HEK293 (cell line): ENCODE measurements around the gene MITF.

Source experiments
- MYNN ChIP-seq: fragments of 450-650 bp; formaldehyde crosslinking; IDR thresholded peaks from 2 replicates; pipeline ENCODE4 v1.5.1; 2016; ENCODE audit warnings: missing biosample characterization, missing genetic modification characterization, borderline replicate concordance
- ZFP37 ChIP-seq: fragments of 450-650 bp; formaldehyde crosslinking; IDR thresholded peaks from 2 replicates; pipeline ENCODE4 v1.5.1; 2016; ENCODE audit warnings: missing biosample characterization, missing genetic modification characterization
- ZNF544 ChIP-seq: fragments of 450-650 bp; formaldehyde crosslinking; IDR thresholded peaks from 2 replicates; pipeline ENCODE4 v1.5.0; 2017; ENCODE audit warnings: missing biosample characterization, missing genetic modification characterization
- TF ChIP-seq, protein P1 (sequence below): sonication (generic); formaldehyde crosslinking; IDR thresholded peaks from 2 replicates; pipeline ENCODE4 v1.8.1; 2022; ENCODE audit warnings: mild to moderate bottlenecking, moderate library complexity, missing genetic modification reagents
- TF ChIP-seq, protein P2 (sequence below): fragments of 450-650 bp; formaldehyde crosslinking; IDR thresholded peaks from 2 replicates; pipeline ENCODE4 v1.5.1; 2016; ENCODE audit warnings: missing biosample characterization, missing genetic modification characterization
- TF ChIP-seq, protein P3 (sequence below): fragments of 450-650 bp; formaldehyde crosslinking; IDR thresholded peaks from 2 replicates; pipeline ENCODE4 v1.5.1; 2016; ENCODE audit warnings: missing biosample characterization, missing genetic modification characterization
- TF ChIP-seq, protein P4 (sequence below): fragments of 450-650 bp; formaldehyde crosslinking; IDR thresholded peaks from 2 replicates; pipeline ENCODE4 v1.5.1; 2016; ENCODE audit warnings: missing biosample characterization, missing genetic modification characterization, low read depth

DNA sequence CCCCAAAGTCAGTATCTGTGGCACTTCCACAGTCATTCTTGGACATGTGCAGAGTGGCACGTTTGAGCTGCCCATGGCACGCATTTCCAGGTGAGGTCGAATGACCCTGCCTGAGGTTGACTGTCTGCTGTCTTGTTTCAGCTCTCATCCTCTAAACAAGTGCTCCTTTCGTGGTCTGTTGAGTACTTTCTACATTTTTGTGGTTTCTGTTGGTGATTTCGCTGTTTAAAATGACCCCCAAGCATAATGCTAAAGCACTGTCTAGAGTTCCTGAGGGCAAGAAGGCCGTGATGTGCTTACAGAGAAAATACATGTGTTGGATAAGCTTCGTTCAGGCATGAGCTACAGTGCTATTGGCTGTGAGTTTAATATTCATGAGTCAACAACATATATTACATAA, 220.3 kb downstream of the MITF start:
- TF ChIP-seq MYNN (tag by site-specific recombination) (no peak), ZNF544 (tag by site-specific recombination) (no peak), ZFP37 (no peak)
- TF ChIP-seq, protein P1, sequence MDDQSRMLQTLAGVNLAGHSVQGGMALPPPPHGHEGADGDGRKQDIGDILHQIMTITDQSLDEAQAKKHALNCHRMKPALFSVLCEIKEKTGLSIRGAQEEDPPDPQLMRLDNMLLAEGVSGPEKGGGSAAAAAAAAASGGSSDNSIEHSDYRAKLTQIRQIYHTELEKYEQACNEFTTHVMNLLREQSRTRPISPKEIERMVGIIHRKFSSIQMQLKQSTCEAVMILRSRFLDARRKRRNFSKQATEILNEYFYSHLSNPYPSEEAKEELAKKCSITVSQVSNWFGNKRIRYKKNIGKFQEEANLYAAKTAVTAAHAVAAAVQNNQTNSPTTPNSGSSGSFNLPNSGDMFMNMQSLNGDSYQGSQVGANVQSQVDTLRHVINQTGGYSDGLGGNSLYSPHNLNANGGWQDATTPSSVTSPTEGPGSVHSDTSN (CRISPR knock-in tag) = no peak
- TF ChIP-seq, protein P2, sequence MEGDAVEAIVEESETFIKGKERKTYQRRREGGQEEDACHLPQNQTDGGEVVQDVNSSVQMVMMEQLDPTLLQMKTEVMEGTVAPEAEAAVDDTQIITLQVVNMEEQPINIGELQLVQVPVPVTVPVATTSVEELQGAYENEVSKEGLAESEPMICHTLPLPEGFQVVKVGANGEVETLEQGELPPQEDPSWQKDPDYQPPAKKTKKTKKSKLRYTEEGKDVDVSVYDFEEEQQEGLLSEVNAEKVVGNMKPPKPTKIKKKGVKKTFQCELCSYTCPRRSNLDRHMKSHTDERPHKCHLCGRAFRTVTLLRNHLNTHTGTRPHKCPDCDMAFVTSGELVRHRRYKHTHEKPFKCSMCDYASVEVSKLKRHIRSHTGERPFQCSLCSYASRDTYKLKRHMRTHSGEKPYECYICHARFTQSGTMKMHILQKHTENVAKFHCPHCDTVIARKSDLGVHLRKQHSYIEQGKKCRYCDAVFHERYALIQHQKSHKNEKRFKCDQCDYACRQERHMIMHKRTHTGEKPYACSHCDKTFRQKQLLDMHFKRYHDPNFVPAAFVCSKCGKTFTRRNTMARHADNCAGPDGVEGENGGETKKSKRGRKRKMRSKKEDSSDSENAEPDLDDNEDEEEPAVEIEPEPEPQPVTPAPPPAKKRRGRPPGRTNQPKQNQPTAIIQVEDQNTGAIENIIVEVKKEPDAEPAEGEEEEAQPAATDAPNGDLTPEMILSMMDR (tag by site-specific recombination) = no peak
- TF ChIP-seq, protein P3, sequence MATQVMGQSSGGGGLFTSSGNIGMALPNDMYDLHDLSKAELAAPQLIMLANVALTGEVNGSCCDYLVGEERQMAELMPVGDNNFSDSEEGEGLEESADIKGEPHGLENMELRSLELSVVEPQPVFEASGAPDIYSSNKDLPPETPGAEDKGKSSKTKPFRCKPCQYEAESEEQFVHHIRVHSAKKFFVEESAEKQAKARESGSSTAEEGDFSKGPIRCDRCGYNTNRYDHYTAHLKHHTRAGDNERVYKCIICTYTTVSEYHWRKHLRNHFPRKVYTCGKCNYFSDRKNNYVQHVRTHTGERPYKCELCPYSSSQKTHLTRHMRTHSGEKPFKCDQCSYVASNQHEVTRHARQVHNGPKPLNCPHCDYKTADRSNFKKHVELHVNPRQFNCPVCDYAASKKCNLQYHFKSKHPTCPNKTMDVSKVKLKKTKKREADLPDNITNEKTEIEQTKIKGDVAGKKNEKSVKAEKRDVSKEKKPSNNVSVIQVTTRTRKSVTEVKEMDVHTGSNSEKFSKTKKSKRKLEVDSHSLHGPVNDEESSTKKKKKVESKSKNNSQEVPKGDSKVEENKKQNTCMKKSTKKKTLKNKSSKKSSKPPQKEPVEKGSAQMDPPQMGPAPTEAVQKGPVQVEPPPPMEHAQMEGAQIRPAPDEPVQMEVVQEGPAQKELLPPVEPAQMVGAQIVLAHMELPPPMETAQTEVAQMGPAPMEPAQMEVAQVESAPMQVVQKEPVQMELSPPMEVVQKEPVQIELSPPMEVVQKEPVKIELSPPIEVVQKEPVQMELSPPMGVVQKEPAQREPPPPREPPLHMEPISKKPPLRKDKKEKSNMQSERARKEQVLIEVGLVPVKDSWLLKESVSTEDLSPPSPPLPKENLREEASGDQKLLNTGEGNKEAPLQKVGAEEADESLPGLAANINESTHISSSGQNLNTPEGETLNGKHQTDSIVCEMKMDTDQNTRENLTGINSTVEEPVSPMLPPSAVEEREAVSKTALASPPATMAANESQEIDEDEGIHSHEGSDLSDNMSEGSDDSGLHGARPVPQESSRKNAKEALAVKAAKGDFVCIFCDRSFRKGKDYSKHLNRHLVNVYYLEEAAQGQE = no peak
- TF ChIP-seq, protein P4, sequence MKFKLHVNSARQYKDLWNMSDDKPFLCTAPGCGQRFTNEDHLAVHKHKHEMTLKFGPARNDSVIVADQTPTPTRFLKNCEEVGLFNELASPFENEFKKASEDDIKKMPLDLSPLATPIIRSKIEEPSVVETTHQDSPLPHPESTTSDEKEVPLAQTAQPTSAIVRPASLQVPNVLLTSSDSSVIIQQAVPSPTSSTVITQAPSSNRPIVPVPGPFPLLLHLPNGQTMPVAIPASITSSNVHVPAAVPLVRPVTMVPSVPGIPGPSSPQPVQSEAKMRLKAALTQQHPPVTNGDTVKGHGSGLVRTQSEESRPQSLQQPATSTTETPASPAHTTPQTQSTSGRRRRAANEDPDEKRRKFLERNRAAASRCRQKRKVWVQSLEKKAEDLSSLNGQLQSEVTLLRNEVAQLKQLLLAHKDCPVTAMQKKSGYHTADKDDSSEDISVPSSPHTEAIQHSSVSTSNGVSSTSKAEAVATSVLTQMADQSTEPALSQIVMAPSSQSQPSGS (tag by site-specific recombination) = no peak
